ENCODE data around the gene SASH3. TPM values are rescaled to one million over a fixed set of nuclear protein-coding genes. Genes with fewer than 3 reads are reported as not detected.

The SASH3 gene
- total and polyA plus RNA-seq, 2 experiments from 2014 or later, result 0.13 TPM; not detected in 1

DNA sequence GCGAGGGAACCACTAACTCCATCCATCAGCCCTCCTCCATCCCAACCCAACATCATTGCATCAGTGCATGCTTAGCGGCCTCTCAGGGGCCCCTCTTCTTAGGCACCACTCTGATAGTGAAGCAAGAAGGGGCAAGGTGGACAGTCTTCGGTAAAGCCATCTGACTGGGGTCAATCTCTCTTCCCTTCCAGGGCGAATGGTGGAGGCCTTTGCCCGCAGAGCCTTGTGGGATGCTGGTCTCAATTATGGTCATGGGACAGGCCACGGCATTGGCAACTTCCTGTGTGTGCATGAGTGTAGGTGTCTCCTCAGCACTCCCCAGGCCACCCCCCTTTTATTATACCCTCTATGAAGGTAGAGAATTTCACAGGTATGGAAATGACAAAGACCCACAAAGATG, 18.8 kb upstream of the SASH3 start:
- Histone ChIP-seq H3K27ac (no peak overlapping the region), H3K9me3 (ENCODE audit: low read depth) (no peaks in the 10 kb centered on the region), H3K36me3 (no peaks in the 10 kb centered on the region), H3K4me1 (ENCODE audit: low read depth) (no peaks in the 10 kb centered on the region), H3K4me3 (no peak overlapping the region), H3K27me3 (no peaks in the 10 kb centered on the region)
- TF ChIP-seq, protein P1, sequence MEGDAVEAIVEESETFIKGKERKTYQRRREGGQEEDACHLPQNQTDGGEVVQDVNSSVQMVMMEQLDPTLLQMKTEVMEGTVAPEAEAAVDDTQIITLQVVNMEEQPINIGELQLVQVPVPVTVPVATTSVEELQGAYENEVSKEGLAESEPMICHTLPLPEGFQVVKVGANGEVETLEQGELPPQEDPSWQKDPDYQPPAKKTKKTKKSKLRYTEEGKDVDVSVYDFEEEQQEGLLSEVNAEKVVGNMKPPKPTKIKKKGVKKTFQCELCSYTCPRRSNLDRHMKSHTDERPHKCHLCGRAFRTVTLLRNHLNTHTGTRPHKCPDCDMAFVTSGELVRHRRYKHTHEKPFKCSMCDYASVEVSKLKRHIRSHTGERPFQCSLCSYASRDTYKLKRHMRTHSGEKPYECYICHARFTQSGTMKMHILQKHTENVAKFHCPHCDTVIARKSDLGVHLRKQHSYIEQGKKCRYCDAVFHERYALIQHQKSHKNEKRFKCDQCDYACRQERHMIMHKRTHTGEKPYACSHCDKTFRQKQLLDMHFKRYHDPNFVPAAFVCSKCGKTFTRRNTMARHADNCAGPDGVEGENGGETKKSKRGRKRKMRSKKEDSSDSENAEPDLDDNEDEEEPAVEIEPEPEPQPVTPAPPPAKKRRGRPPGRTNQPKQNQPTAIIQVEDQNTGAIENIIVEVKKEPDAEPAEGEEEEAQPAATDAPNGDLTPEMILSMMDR (IDR thresholded peaks at IDR 0.05; ENCODE audit: low read depth, low read length), result no peak
- DNase-seq (ENCODE audit: low read depth in 1 of 2, low spot score in 1 of 2), result no peak

GRCh38 chrX:129761596-129761995, 18.2 kb upstream of the SASH3 start:
- H3K27ac ChIP-seq, result no peak overlapping the region
- DNase-seq (ENCODE audit: low read depth in 1 of 2, low spot score in 1 of 2), result no peak
- no peaks in the 10 kb centered on the region for H3K27me3 ChIP-seq
- H3K4me3 ChIP-seq, result no peak overlapping the region
- TF ChIP-seq, protein P1 (IDR thresholded peaks at IDR 0.05; ENCODE audit: low read depth, low read length), result no peak
- no peaks in the 10 kb centered on the region for H3K9me3 ChIP-seq (ENCODE audit: low read depth)
- no peaks in the 10 kb centered on the region for H3K4me1 ChIP-seq (ENCODE audit: low read depth)
- no peaks in the 10 kb centered on the region for H3K36me3 ChIP-seq

- H3K4me1 ChIP-seq (ENCODE audit: low read depth), result no peaks in the 10 kb centered on the region
- no peaks in the 10 kb centered on the region for H3K36me3 ChIP-seq
- DNase-seq (ENCODE audit: low read depth in 1 of 2, low spot score in 1 of 2), result no peak
- TF ChIP-seq, protein P1 (IDR thresholded peaks at IDR 0.05; ENCODE audit: low read depth, low read length), result no peak
- H3K27me3 ChIP-seq, result no peaks in the 10 kb centered on the region
- no peak overlapping the region for H3K4me3 ChIP-seq
- no peak overlapping the region for H3K27ac ChIP-seq
- H3K9me3 ChIP-seq (ENCODE audit: low read depth), result no peaks in the 10 kb centered on the region
Observed at GRCh38 chrX:129762448-129762847, 17.3 kb upstream of the SASH3 start.

- Histone ChIP-seq H3K27ac (no peak overlapping the region), H3K36me3 (no peaks in the 10 kb centered on the region), H3K9me3 (ENCODE audit: low read depth) (no peaks in the 10 kb centered on the region), H3K27me3 (no peaks in the 10 kb centered on the region), H3K4me1 (ENCODE audit: low read depth) (no peaks in the 10 kb centered on the region), H3K4me3 (no peak overlapping the region)
- no peak for DNase-seq (ENCODE audit: low read depth in 1 of 2, low spot score in 1 of 2)
- TF ChIP-seq, protein P1 (IDR thresholded peaks at IDR 0.05; ENCODE audit: low read depth, low read length), result no peak
Observed at GRCh38 chrX:129763666-129764065, 16.1 kb upstream of the SASH3 start.

GRCh38 chrX:129768186-129768585, 11.6 kb upstream of the SASH3 start:
- Histone ChIP-seq H3K9me3 (ENCODE audit: low read depth) (no peaks in the 10 kb centered on the region), H3K27ac (no peak overlapping the region), H3K36me3 (no peaks in the 10 kb centered on the region), H3K4me3 (no peak overlapping the region), H3K27me3 (no peaks in the 10 kb centered on the region), H3K4me1 (ENCODE audit: low read depth) (no peaks in the 10 kb centered on the region)
- TF ChIP-seq, protein P1 (IDR thresholded peaks at IDR 0.05; ENCODE audit: low read depth, low read length), result no peak
- no peak for DNase-seq (ENCODE audit: low read depth in 1 of 2, low spot score in 1 of 2)

Measured in cardiac muscle cell (in vitro differentiated cells and primary cell).